ENCODE results near the gene SLC4A2.

SLC4A2 gene

DNA sequence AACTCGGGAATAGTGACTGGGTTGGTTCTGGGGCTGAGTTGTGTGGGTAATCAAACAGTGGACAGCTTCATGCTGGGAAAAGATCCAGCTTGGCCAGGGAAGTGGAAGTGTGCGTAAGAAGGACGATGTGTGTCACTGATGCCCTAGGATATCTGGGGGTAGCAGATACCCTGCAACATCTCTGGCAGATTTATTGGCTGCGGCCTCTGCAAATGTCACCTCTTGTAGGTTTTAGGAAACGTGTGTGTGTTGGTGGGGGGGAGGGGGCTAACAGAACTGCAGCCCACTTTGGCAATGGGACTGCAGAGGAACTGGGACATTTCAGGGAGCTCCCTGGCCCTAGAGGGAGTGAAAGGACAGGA is 25.9 kb downstream of the SLC4A2 start:
- TF ChIP-seq CTCF (IDR thresholded peaks at IDR 0.05; ENCODE audit: insufficient read depth, missing control alignments) = no peak
- FAIRE-seq = no peak
- no peak for DNase-seq (ENCODE audit: insufficient read length, low spot score)

DNA sequence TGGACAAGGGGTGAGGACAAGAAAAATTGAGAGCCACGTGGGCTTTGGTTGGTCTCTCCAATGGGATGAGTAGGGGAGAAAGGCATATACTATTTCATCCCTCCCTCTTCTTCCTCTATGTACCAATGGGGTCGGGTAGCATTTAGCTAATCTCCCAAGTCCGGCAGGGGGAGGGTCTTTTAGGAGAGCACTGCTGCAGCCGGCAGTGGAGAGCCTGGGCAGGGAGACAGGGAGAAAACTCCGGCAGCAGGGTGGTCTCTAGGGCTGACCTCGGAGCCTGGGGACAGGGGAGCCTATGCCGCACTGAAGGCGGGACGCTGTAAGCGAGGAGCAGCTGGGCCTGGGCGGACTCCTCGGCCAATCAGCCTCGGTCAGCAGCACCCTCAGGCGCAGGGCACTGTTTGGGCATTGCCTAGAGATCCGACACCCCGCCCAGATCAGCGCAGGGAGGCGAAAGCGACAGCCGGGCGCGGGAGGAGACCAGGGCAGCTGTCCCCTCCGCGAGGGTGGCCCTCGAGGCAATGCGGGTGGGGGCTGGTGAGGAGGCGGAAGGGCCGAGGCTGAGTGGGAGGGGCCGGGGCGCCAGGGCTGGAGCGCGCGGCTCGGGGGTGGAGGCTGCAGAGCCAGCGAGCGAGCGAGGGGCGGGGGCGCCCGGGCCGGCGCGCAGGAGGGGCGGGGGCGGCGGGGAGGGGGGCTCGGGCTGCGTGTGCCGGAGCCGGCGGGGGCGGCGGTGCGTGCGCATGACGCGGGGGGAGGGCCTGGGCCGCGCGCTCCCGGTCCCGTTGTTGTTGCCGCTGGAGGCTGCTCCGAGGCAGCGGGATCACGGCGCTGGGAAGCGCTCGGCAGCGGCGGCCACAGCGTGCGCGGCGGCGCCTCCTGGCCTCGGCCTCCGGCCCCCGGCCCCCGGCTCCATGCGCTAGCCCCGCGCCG is 26.6 kb downstream of the SLC4A2 start, which contains the start of gene AGAP3:
AGAP3 (plus strand) TSS at position 785 of the 930 bp plus-strand sequence. CDS start 267 bp downstream, outside the sequence.
- no peak for TF ChIP-seq CTCF (IDR thresholded peaks at IDR 0.05; ENCODE audit: insufficient read depth, missing control alignments)
- DNase-seq (ENCODE audit: insufficient read length, low spot score) (peak; percentile 87), FAIRE-seq (no peak)

- FAIRE-seq (no peak), DNase-seq (ENCODE audit: insufficient read length, low spot score) (no peak)
- TF ChIP-seq CTCF (IDR thresholded peaks at IDR 0.05; ENCODE audit: insufficient read depth, missing control alignments) = no peak
Measured at GRCh38 chr7:151086802-151087244, 27.4 kb downstream of the SLC4A2 start.

GRCh38 chr7:151087245-151088018 is 28.0 kb downstream of the SLC4A2 start:
- TF ChIP-seq CTCF (IDR thresholded peaks at IDR 0.05; ENCODE audit: insufficient read depth, missing control alignments) = peak; percentile 33
- FAIRE-seq (no peak), DNase-seq (ENCODE audit: insufficient read length, low spot score) (no peak)

GRCh38 chr7:151088019-151088855 is 28.8 kb downstream of the SLC4A2 start:
- no peak for FAIRE-seq
- no peak for DNase-seq (ENCODE audit: insufficient read length, low spot score)
- no peak for TF ChIP-seq CTCF (IDR thresholded peaks at IDR 0.05; ENCODE audit: insufficient read depth, missing control alignments)

DNA sequence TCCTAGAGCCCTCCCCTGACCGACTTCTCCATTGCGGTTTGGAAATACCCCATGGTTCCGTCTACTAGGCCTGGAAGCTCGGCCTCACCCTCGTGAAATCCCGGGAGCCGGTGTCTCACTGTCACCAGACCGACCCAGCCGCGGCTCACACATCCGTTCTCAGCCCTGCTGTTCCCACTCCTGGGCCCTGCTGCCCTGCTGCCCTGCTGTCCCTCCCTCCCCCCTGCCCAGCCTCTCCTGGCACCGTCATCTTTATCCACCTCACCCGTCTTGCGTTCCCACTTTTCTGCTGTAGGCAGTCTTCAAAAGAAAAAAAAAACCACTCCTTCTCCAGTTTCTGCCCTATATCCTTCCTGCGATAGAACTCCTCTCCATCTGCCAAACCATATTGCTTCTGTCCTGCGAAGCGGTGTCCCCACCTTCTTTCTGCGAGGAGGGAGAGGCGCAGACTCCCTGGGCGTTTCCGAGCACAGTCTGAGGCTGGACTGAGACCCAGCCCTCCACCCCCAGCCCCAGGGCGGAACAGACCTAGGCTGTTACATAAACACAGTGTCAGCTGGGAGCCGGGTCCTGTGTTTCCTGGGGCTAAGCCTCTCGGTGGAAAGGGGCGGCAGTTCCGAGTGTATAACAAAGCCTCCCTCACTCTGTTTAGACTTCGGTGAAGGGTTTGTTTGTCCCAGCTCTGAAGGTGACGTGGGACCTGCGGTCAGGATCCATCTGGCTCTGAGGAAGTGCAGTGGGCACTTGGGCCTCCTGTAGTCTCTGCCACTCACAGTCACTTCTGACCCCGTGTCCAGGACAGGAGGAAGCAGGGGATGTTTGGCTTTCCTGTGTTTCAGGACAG is 29.7 kb downstream of the SLC4A2 start:
- no peak for FAIRE-seq
- TF ChIP-seq CTCF (IDR thresholded peaks at IDR 0.05; ENCODE audit: insufficient read depth, missing control alignments) = no peak
- DNase-seq (ENCODE audit: insufficient read length, low spot score) = no peak

All from D721Med (cell line).